SK-N-SH (cell line): ENCODE results near the gene APBB2. TPM values are rescaled to one million over a fixed set of nuclear protein-coding genes. Genes with fewer than 3 reads are reported as not detected.

Source experiments
- CTCF ChIA-PET: fragments of 300-600, 350-600 bp; formaldehyde crosslinking; extraction: SDS; loops from one replicate; lab custom pipeline; 2021; lab: Yijun Ruan, JAX
- POLR2A ChIA-PET: fragments of 350-600 bp; sonication (Branson Sonifier 250); formaldehyde crosslinking; extraction: SDS; loops from one replicate; lab custom pipeline; 2020; ENCODE audit warnings: antibody characterized with exemption, inconsistent platforms; lab: Yijun Ruan, JAX
- DNase-seq: peaks from one replicate; pipeline ENCODE4 v3.0.0; 2012
- H2AFZ ChIP-seq: fragments of 200-600 bp; sonication (generic); 2 replicates; pipeline ENCODE4 v1.8.1; 2016; ENCODE audit warnings: antibody characterized with exemption, mild to moderate bottlenecking, low read depth
- H3F3A ChIP-seq: fragments of 200-600 bp; sonication (generic); replicated peaks from 2 replicates; pipeline ENCODE3; 2016; ENCODE audit warnings: antibody characterized with exemption, mild to moderate bottlenecking; ENCODE audit not compliant: insufficient read depth
- H3K27ac ChIP-seq, 2 experiments: fragments of 200-500 bp in 1 of 2; fragments of 200-600 bp in 1 of 2; sonication (Bioruptor generic) in 1 of 2; sonication (generic), shearing (Covaris generic) in 1 of 2; 2 replicates each; pipeline versions ENCODE4 v1.5.1 to v1.6.1; 2014 to 2016; ENCODE audit warnings: low read depth in 2 of 2, inconsistent platforms in 1 of 2, low read length in 1 of 2, mild to moderate bottlenecking in 1 of 2, mixed read lengths in 1 of 2
- H3K27me3 ChIP-seq: fragments of 200-600 bp; sonication (generic), shearing (Covaris generic); 2 replicates; pipeline ENCODE4 v1.6.1; 2016; ENCODE audit warnings: mixed run types; ENCODE audit not compliant: insufficient read depth
- H3K36me3 ChIP-seq, 2 experiments: fragments of 200-500 bp in 1 of 2; fragments of 200-600 bp in 1 of 2; sonication (Bioruptor generic) in 1 of 2; sonication (generic) in 1 of 2; replicated peaks in 1 of 2; 2 replicates each; pipeline versions ENCODE3 to v1.5.1; 2014 to 2016; ENCODE audit warnings: low read length in 1 of 2, mild to moderate bottlenecking in 1 of 2; ENCODE audit not compliant: insufficient read depth in 2 of 2, control insufficient read depth in 1 of 2
- H3K4me1 ChIP-seq, 2 experiments: fragments of 200-500 bp in 1 of 2; fragments of 200-600 bp in 1 of 2; sonication (Bioruptor generic) in 1 of 2; sonication (generic), shearing (Covaris generic) in 1 of 2; 2 replicates each; pipeline versions ENCODE4 v1.5.1 to v1.6.1; 2014 to 2016; ENCODE audit warnings: low read depth in 1 of 2, low read length in 1 of 2, mixed run types in 1 of 2; ENCODE audit not compliant: insufficient read depth in 2 of 2, control insufficient read depth in 1 of 2
- H3K4me2 ChIP-seq: fragments of 200-600 bp; sonication (generic), shearing (Covaris generic); 2 replicates; pipeline ENCODE4 v1.6.1; 2017; ENCODE audit warnings: mixed run types
- H3K4me3 ChIP-seq, 2 experiments: fragments of 200-500 bp in 1 of 2; fragments of 200-600 bp in 1 of 2; sonication (Bioruptor generic) in 1 of 2; sonication (generic), shearing (Covaris generic) in 1 of 2; 2 replicates each; pipeline versions ENCODE4 v1.5.1 to v1.8.1; 2014 to 2016; ENCODE audit warnings: low read depth in 2 of 2, inconsistent platforms in 1 of 2, low read length in 1 of 2, mild to moderate bottlenecking in 1 of 2, mixed read lengths in 1 of 2, moderate library complexity in 1 of 2
- H3K79me2 ChIP-seq: fragments of 200-600 bp; sonication (generic); 2 replicates; pipeline ENCODE4 v1.8.1; 2017; ENCODE audit warnings: mild to moderate bottlenecking; ENCODE audit not compliant: insufficient read depth
- H3K9ac ChIP-seq: fragments of 200-600 bp; sonication (generic); 2 replicates; pipeline ENCODE4 v1.6.1; 2017; ENCODE audit warnings: mixed run types
- H3K9me2 ChIP-seq: fragments of 200-600 bp; sonication (generic); 2 replicates; pipeline ENCODE4 v1.6.1; 2017; ENCODE audit warnings: mixed run types
- H3K9me3 ChIP-seq: fragments of 200-600 bp; sonication (generic); 2 replicates; pipeline ENCODE4 v1.6.1; 2017; ENCODE audit warnings: mixed run types, mild to moderate bottlenecking, moderate library complexity
- H4K20me1 ChIP-seq: fragments of 200-600 bp; sonication (generic); 2 replicates; pipeline ENCODE4 v1.6.1; 2017; ENCODE audit warnings: mild to moderate bottlenecking, mixed run types; ENCODE audit not compliant: insufficient read depth
- CHD2 ChIP-seq: fragments of 150-350 bp; IDR thresholded peaks from 2 replicates; pipeline ENCODE4 v1.6.1; 2018; ENCODE audit warnings: low read length; ENCODE audit not compliant: partially characterized antibody
- EZH2phosphoT487 ChIP-seq: fragments of 200-600 bp; sonication (generic); IDR thresholded peaks from 2 replicates; pipeline ENCODE4 v1.6.1; 2017; ENCODE audit warnings: low read depth, mixed run types, mild to moderate bottlenecking, antibody characterized with exemption, moderate library complexity, borderline replicate concordance
- FOXJ3 ChIP-seq: sonication (generic); formaldehyde crosslinking; IDR thresholded peaks from 2 replicates; pipeline ENCODE4 v1.5.1; 2020; ENCODE audit warnings: mild to moderate bottlenecking, missing genetic modification reagents
- FOXM1 ChIP-seq: IDR thresholded peaks from 2 replicates; pipeline ENCODE4 v1.4.0; 2012; ENCODE audit warnings: low read depth, mild to moderate bottlenecking
- GATA2 ChIP-seq: sonication (generic); formaldehyde crosslinking; IDR thresholded peaks from 2 replicates; pipeline ENCODE4 v1.5.0; 2020; ENCODE audit warnings: mild to moderate bottlenecking, missing genetic modification reagents
- JUND ChIP-seq: IDR thresholded peaks from 2 replicates; pipeline ENCODE4 v1.4.0; 2012
- MEF2A ChIP-seq: IDR thresholded peaks from 2 replicates; pipeline ENCODE4 v1.4.0; 2012; ENCODE audit warnings: low read depth, borderline replicate concordance
- POLR2AphosphoS5 ChIP-seq: IDR thresholded peaks from 2 replicates; pipeline ENCODE4 v1.6.1; 2012; ENCODE audit warnings: low read depth, low read length
- RAD21 ChIP-seq: IDR thresholded peaks from 2 replicates; pipeline ENCODE4 v1.6.1; 2012; ENCODE audit warnings: mild to moderate bottlenecking, low read length
- YY1 ChIP-seq: IDR thresholded peaks from 2 replicates; pipeline ENCODE4 v1.4.0; 2012; ENCODE audit warnings: low read depth, mild to moderate bottlenecking
- WGBS: methylation state at CpG from one replicate; pipeline ENCODE4 v1.1.6; 2017; ENCODE audit warnings: low lambda C conversion rate; 5-methylcytosine and 5-hydroxymethylcytosine counted together
- polyA plus RNA-seq, 3 experiments: library from polyadenylated mRNA; depleted of rRNA; stranded (reverse); fragments of >200 nt; gene quantifications; 2 replicates each; pipeline ENCODE4 v1.2.3, GENCODE V29; 2012
- TF ChIP-seq, protein P1 (sequence below): fragments of 150-350 bp; IDR thresholded peaks from 2 replicates; pipeline ENCODE4 v1.6.1; 2016; ENCODE audit warnings: mild to moderate bottlenecking, low read depth, low read length
- TF ChIP-seq, protein P2 (sequence below): fragments of 200-600 bp; sonication (generic); IDR thresholded peaks from 2 replicates; pipeline ENCODE4 v1.6.1; 2017; ENCODE audit warnings: antibody characterized with exemption, mild to moderate bottlenecking, moderate library complexity
- TF ChIP-seq, protein P3 (sequence below): IDR thresholded peaks from 2 replicates; pipeline ENCODE4 v1.4.0; 2012; ENCODE audit warnings: low read depth, borderline replicate concordance
- TF ChIP-seq, protein P4 (sequence below): IDR thresholded peaks from 2 replicates; pipeline ENCODE4 v1.4.0; 2012; ENCODE audit warnings: low read depth, borderline replicate concordance
- TF ChIP-seq, protein P5 (sequence below): IDR thresholded peaks from 2 replicates; pipeline ENCODE4 v1.6.1; 2012; ENCODE audit warnings: mild to moderate bottlenecking, low read depth, low read length, moderate library complexity

The APBB2 gene
- polyA plus RNA-seq, 1 of the 3 experiments (the other 2 are of a cell fraction), result 49.8 TPM

DNA sequence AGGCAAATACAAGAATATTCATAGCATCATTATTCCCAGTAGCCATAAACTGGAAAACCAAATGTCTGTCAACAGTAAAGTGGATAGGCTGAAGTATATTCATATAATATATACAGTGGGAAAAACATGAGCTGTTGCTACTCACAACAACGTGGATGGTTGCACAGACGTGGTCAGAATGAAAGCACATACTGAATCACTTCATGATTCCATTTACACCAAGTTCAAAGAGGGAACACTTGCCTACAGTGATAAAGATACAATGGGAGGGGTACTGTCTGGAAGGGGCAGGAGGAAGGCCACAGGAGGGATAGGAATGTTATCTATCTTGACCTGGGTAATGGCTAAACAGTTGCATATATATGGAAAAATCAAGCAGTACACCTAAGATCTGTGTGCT lies 25.3 kb downstream of the APBB2 start:
- Histone ChIP-seq H3K79me2 (peaks cover 100% of the 10 kb centered on the region), H3K4me2 (no peak overlapping the region), H2AFZ (no peak overlapping the region), H3K9me3 (no peaks in the 10 kb centered on the region), H3K36me3 (peaks cover 0 to 4% of the 10 kb centered on the region in 2 experiments), H3K4me3 (no peak overlapping the region), H3K9me2 (no peaks in the 10 kb centered on the region), H3K9ac (no peak overlapping the region), H3K27ac (0 out of 4 replicates have a peak overlapping the region, but pooled peaks of 1 of the 2 experiments have one; percentile 1), H4K20me1 (peaks cover 31% of the 10 kb centered on the region; the same call in 1 of the 2 replicates), H3K4me1 (peaks cover 7 to 18% of the 10 kb centered on the region in 2 experiments; a peak in 3 of 4 replicates), H3F3A (no peaks in the 10 kb centered on the region), H3K27me3 (no peaks in the 10 kb centered on the region)
- DNase-seq, result no peak
- CTCF ChIA-PET, result interaction anchor here (1.1 kb wide), 1 partner anchor 119 kb away, joined by 3 read pairs; no protein-coding TSS in a partner anchor
- POLR2A ChIA-PET, result no interaction called here
- TF ChIP-seq EZH2phosphoT487 (no peak), POLR2AphosphoS5 (no peak), YY1 (no peak), CHD2 (no peak), GATA2 (CRISPR knock-in tag) (no peak), FOXJ3 (CRISPR knock-in tag) (no peak), FOXM1 (no peak), RAD21 (no peak), MEF2A (no peak), JUND (no peak)
- TF ChIP-seq, protein P1, sequence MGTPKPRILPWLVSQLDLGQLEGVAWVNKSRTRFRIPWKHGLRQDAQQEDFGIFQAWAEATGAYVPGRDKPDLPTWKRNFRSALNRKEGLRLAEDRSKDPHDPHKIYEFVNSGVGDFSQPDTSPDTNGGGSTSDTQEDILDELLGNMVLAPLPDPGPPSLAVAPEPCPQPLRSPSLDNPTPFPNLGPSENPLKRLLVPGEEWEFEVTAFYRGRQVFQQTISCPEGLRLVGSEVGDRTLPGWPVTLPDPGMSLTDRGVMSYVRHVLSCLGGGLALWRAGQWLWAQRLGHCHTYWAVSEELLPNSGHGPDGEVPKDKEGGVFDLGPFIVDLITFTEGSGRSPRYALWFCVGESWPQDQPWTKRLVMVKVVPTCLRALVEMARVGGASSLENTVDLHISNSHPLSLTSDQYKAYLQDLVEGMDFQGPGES, result no peak
- TF ChIP-seq, protein P2, sequence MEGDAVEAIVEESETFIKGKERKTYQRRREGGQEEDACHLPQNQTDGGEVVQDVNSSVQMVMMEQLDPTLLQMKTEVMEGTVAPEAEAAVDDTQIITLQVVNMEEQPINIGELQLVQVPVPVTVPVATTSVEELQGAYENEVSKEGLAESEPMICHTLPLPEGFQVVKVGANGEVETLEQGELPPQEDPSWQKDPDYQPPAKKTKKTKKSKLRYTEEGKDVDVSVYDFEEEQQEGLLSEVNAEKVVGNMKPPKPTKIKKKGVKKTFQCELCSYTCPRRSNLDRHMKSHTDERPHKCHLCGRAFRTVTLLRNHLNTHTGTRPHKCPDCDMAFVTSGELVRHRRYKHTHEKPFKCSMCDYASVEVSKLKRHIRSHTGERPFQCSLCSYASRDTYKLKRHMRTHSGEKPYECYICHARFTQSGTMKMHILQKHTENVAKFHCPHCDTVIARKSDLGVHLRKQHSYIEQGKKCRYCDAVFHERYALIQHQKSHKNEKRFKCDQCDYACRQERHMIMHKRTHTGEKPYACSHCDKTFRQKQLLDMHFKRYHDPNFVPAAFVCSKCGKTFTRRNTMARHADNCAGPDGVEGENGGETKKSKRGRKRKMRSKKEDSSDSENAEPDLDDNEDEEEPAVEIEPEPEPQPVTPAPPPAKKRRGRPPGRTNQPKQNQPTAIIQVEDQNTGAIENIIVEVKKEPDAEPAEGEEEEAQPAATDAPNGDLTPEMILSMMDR, result no peak
- TF ChIP-seq, protein P3, sequence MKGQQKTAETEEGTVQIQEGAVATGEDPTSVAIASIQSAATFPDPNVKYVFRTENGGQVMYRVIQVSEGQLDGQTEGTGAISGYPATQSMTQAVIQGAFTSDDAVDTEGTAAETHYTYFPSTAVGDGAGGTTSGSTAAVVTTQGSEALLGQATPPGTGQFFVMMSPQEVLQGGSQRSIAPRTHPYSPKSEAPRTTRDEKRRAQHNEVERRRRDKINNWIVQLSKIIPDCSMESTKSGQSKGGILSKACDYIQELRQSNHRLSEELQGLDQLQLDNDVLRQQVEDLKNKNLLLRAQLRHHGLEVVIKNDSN, result no peak
- TF ChIP-seq, protein P4, sequence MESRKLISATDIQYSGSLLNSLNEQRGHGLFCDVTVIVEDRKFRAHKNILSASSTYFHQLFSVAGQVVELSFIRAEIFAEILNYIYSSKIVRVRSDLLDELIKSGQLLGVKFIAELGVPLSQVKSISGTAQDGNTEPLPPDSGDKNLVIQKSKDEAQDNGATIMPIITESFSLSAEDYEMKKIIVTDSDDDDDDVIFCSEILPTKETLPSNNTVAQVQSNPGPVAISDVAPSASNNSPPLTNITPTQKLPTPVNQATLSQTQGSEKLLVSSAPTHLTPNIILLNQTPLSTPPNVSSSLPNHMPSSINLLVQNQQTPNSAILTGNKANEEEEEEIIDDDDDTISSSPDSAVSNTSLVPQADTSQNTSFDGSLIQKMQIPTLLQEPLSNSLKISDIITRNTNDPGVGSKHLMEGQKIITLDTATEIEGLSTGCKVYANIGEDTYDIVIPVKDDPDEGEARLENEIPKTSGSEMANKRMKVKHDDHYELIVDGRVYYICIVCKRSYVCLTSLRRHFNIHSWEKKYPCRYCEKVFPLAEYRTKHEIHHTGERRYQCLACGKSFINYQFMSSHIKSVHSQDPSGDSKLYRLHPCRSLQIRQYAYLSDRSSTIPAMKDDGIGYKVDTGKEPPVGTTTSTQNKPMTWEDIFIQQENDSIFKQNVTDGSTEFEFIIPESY, result no peak
- TF ChIP-seq, protein P5, sequence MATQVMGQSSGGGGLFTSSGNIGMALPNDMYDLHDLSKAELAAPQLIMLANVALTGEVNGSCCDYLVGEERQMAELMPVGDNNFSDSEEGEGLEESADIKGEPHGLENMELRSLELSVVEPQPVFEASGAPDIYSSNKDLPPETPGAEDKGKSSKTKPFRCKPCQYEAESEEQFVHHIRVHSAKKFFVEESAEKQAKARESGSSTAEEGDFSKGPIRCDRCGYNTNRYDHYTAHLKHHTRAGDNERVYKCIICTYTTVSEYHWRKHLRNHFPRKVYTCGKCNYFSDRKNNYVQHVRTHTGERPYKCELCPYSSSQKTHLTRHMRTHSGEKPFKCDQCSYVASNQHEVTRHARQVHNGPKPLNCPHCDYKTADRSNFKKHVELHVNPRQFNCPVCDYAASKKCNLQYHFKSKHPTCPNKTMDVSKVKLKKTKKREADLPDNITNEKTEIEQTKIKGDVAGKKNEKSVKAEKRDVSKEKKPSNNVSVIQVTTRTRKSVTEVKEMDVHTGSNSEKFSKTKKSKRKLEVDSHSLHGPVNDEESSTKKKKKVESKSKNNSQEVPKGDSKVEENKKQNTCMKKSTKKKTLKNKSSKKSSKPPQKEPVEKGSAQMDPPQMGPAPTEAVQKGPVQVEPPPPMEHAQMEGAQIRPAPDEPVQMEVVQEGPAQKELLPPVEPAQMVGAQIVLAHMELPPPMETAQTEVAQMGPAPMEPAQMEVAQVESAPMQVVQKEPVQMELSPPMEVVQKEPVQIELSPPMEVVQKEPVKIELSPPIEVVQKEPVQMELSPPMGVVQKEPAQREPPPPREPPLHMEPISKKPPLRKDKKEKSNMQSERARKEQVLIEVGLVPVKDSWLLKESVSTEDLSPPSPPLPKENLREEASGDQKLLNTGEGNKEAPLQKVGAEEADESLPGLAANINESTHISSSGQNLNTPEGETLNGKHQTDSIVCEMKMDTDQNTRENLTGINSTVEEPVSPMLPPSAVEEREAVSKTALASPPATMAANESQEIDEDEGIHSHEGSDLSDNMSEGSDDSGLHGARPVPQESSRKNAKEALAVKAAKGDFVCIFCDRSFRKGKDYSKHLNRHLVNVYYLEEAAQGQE, result no peak
- 90% methylated on average over 2 of the region's 2 CpGs for WGBS
